CD14-positive monocyte (primary cell): ENCODE data around the gene ADAMTS9. TPM values are rescaled to one million over a fixed set of nuclear protein-coding genes. Genes with fewer than 3 reads are reported as not detected.
"Not testable (repeated sequence)": the region's sequence is repeated elsewhere in the genome, so short reads cannot be mapped to it uniquely, and the experiment has no call there.

Experiments
- DNase-seq, 3 donors: peaks; one replicate each; pipeline ENCODE4 v3.0.0-alpha.2; 2011 to 2022
- H2AFZ ChIP-seq: 2 replicates; pipeline ENCODE4 v1.6.0; 2012; ENCODE audit warnings: mild to moderate bottlenecking, low read depth, low read length, inconsistent platforms; ENCODE audit not compliant: insufficient read depth, poor library complexity, severe bottlenecking
- H3K27ac ChIP-seq, 2 donors: 1 replicate in 1 of 2; 2 replicates in 1 of 2; pipeline ENCODE4 v1.5.1; 2012 to 2013; ENCODE audit warnings: low read length in 2 of 2, control low read depth in 1 of 2, inconsistent platforms in 1 of 2, low read depth in 1 of 2, mild to moderate bottlenecking in 1 of 2
- H3K27me3 ChIP-seq, 2 donors: one replicate each; pipeline versions ENCODE4 v1.6.0 to v1.6.1; 2011 to 2013; ENCODE audit warnings: low read length in 2 of 2; ENCODE audit not compliant: control insufficient read depth in 2 of 2, insufficient read depth in 2 of 2
- H3K36me3 ChIP-seq, 2 donors: replicated peaks in 1 of 2; 1 replicate in 1 of 2; 2 replicates in 1 of 2; pipeline versions ENCODE4 v1.5.1 to v1.6.1; 2012 to 2013; ENCODE audit warnings: low read length in 2 of 2, control low read depth in 1 of 2, inconsistent platforms in 1 of 2, mild to moderate bottlenecking in 1 of 2; ENCODE audit not compliant: insufficient read depth in 2 of 2, control insufficient read depth in 1 of 2
- H3K4me1 ChIP-seq, 2 donors: 1 replicate in 1 of 2; 2 replicates in 1 of 2; pipeline versions ENCODE4 v1.5.1 to v1.6.1; 2012 to 2013; ENCODE audit warnings: low read length in 2 of 2, control low read depth in 1 of 2, inconsistent platforms in 1 of 2, mild to moderate bottlenecking in 1 of 2, moderate library complexity in 1 of 2; ENCODE audit not compliant: insufficient read depth in 2 of 2, control insufficient read depth in 1 of 2
- H3K4me2 ChIP-seq: replicated peaks from 2 replicates; pipeline ENCODE3; 2012; ENCODE audit warnings: low read length, moderate library complexity, mild to moderate bottlenecking; ENCODE audit not compliant: poor library complexity, severe bottlenecking; ENCODE audit errors: extremely low read depth
- H3K4me3 ChIP-seq, 3 experiments: fragments of 200-600 bp in 1 of 3; sonication (generic) in 1 of 3; replicated peaks in 1 of 3; 1 replicate in 2 of 3; 2 replicates in 1 of 3; pipeline ENCODE4 v1.5.1; 2011 to 2013; ENCODE audit warnings: low read length in 3 of 3, mild to moderate bottlenecking in 3 of 3, control low read depth in 2 of 3, low read depth in 2 of 3, inconsistent platforms in 1 of 3, moderate library complexity in 1 of 3
- H3K79me2 ChIP-seq: 2 replicates; pipeline ENCODE4 v1.6.0; 2012; ENCODE audit warnings: mild to moderate bottlenecking, control low read depth, inconsistent platforms, low read length, moderate library complexity; ENCODE audit not compliant: insufficient read depth
- H3K9ac ChIP-seq: 2 replicates; pipeline ENCODE4 v1.6.0; 2017; ENCODE audit warnings: low read length, mild to moderate bottlenecking; ENCODE audit not compliant: insufficient read depth, poor library complexity, severe bottlenecking
- H3K9me3 ChIP-seq, 2 donors: replicated peaks in 1 of 2; 1 replicate in 1 of 2; 2 replicates in 1 of 2; pipeline versions ENCODE4 v1.5.1 to v1.6.1; 2012 to 2013; ENCODE audit warnings: low read length in 2 of 2, control low read depth in 1 of 2; ENCODE audit not compliant: control insufficient read depth in 1 of 2, insufficient read depth in 1 of 2
- H4K20me1 ChIP-seq: 2 replicates; pipeline ENCODE4 v1.6.0; 2012; ENCODE audit warnings: mild to moderate bottlenecking, low read length, control low read depth, moderate library complexity; ENCODE audit not compliant: insufficient read depth
- H3K27ac Mint-ChIP-seq, 7 donors: one replicate each; pipeline ENCODE4 v1.8.0; 2020; ENCODE audit warnings: mild to moderate bottlenecking in 7 of 7, mixed read lengths in 7 of 7, moderate library complexity in 6 of 7, inconsistent platforms in 2 of 7
- H3K27me3 Mint-ChIP-seq, 3 donors: one replicate each; pipeline ENCODE4 v1.8.0; 2021 to 2022; ENCODE audit warnings: low read depth in 3 of 3, mild to moderate bottlenecking in 3 of 3, mixed read lengths in 3 of 3, moderate library complexity in 3 of 3, inconsistent platforms in 1 of 3
- H3K36me3 Mint-ChIP-seq, 2 donors: one replicate each; pipeline ENCODE4 v1.8.0; 2020; ENCODE audit warnings: mixed read lengths in 2 of 2, inconsistent platforms in 1 of 2, mild to moderate bottlenecking in 1 of 2
- H3K4me1 Mint-ChIP-seq: one replicate; pipeline ENCODE4 v1.8.0; 2020; ENCODE audit warnings: mild to moderate bottlenecking, mixed read lengths
- H3K4me3 Mint-ChIP-seq, 2 donors: one replicate each; pipeline ENCODE4 v1.8.0; 2020; ENCODE audit warnings: mild to moderate bottlenecking in 2 of 2, mixed read lengths in 2 of 2, moderate library complexity in 1 of 2
- H3K9me3 Mint-ChIP-seq, 7 donors: one replicate each; pipeline ENCODE4 v1.8.0; 2020 to 2022; ENCODE audit warnings: mixed read lengths in 7 of 7, mild to moderate bottlenecking in 6 of 7, moderate library complexity in 6 of 7, inconsistent platforms in 2 of 7
- CTCF ChIP-seq: fragments of 200-600 bp; IDR thresholded peaks from one replicate; pipeline ENCODE4 v1.8.0; 2022; ENCODE audit warnings: antibody characterized with exemption, mild to moderate bottlenecking
- WGBS: methylation state at CpG from one replicate; pipeline ENCODE4 v1.1.5; 2013; ENCODE audit warnings: missing lambda C conversion rate; ENCODE audit not compliant: insufficient coverage; 5-methylcytosine and 5-hydroxymethylcytosine counted together
- intact Hi-C, 2 donors: fragments of 100-400 bp; cut with micrococcal nuclease; formaldehyde crosslinking; loops; one replicate each; pipeline versions ENCODE4 v1.15.0 to v1.15.1; 2023
- polyA plus RNA-seq, 3 donors: library from polyadenylated mRNA; depleted of rRNA in 1 of 3; unstranded in 2 of 3; stranded (reverse) in 1 of 3; fragments of 300-500 nt in 2 of 3; fragments of >200 nt in 1 of 3; fragmentation: Illumina TruSeq in 2 of 3; gene quantifications; 1 replicate in 2 of 3; 2 replicates in 1 of 3; pipeline ENCODE4 v1.2.3, GENCODE V29; 2012 to 2021

ADAMTS9 gene
- polyA plus RNA-seq, 3 donors = not detected

GRCh38 chr3:64546856-64547255 lies 140.9 kb downstream of the ADAMTS9 start:
- Histone ChIP-seq H3K27me3 (no peaks in the 10 kb centered on the region), H2AFZ (no peak overlapping the region), H4K20me1 (no peaks in the 10 kb centered on the region), H3K9ac (no peak overlapping the region), H3K9me3 (no peaks in the 10 kb centered on the region), H3K79me2 (no peaks in the 10 kb centered on the region), H3K27ac (no peak overlapping the region), H3K4me3 (no peak overlapping the region), H3K36me3 (no peaks in the 10 kb centered on the region), H3K4me2 (no peak overlapping the region), H3K4me1 (no peaks in the 10 kb centered on the region)
- 96% methylated on average over 3 of the region's 8 CpGs for WGBS
- no peak overlapping the region for H3K4me3 Mint-ChIP-seq
- H3K36me3 Mint-ChIP-seq = no peaks in the 10 kb centered on the region
- intact Hi-C loops = no loop called here
- H3K4me1 Mint-ChIP-seq = no peaks in the 10 kb centered on the region
- H3K27ac Mint-ChIP-seq = no peak overlapping the region
- no peak for TF ChIP-seq CTCF
- H3K27me3 Mint-ChIP-seq = peaks cover 0 to 2% (median 2%) of the 10 kb centered on the region in 3 donors
- H3K9me3 Mint-ChIP-seq = peaks cover 0 to 23% (median 8%) of the 10 kb centered on the region in 7 donors
- no peak for DNase-seq

DNA sequence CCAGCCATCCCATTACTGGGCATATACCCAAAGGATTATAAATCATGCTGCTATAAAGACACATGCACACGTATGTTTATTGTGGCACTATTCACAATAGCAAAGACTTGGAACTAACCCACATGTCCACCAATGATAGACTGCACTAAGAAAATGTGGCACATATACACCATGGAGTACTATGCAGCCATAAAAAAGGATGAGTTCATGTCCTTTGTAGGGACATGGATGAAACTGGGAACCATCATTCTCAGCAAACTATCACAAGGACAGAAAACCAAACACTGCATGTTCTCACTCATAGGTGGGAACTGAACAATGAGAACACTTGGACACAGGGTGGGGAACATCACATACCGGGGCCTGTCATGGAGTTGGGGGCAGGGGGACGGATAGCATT lies 142.6 kb downstream of the ADAMTS9 start:
- H3K9me3 ChIP-seq, H3K4me1 ChIP-seq, H4K20me1 ChIP-seq, H3K4me3 Mint-ChIP-seq, H3K9ac ChIP-seq, H3K79me2 ChIP-seq, H3K27ac ChIP-seq, H2AFZ ChIP-seq, H3K4me1 Mint-ChIP-seq, H3K36me3 Mint-ChIP-seq, H3K4me2 ChIP-seq, intact Hi-C loops, H3K27me3 Mint-ChIP-seq, H3K27me3 ChIP-seq, H3K4me3 ChIP-seq, H3K36me3 ChIP-seq, DNase-seq, H3K27ac Mint-ChIP-seq: not testable (repeated sequence)
- WGBS = no CpG with 5 or more reads among the region's 3 CpGs
- H3K9me3 Mint-ChIP-seq = peaks cover 0 to 11% (median 2%) of the 10 kb centered on the region in 7 donors
